Ishikawa (cell line): ENCODE measurements around the gene EML3.

Experiments used
- CEBPB ChIP-seq: IDR thresholded peaks from 2 replicates; pipeline ENCODE4 v1.6.1; 2012
- CREB1 ChIP-seq: IDR thresholded peaks from 2 replicates; pipeline ENCODE4 v1.6.1; 2012; ENCODE audit warnings: low read depth
- EGR1 ChIP-seq: IDR thresholded peaks from 2 replicates; pipeline ENCODE4 v1.6.1; 2012
- EP300 ChIP-seq: IDR thresholded peaks from 2 replicates; pipeline ENCODE4 v1.6.1; 2012; ENCODE audit warnings: borderline replicate concordance
- FOXM1 ChIP-seq: IDR thresholded peaks from 2 replicates; pipeline ENCODE4 v1.6.1; 2012; ENCODE audit warnings: low read depth, borderline replicate concordance
- NFIC ChIP-seq: IDR thresholded peaks from 2 replicates; pipeline ENCODE4 v1.6.1; 2012
- RAD21 ChIP-seq: IDR thresholded peaks from 2 replicates; pipeline ENCODE4 v1.6.1; 2012; ENCODE audit warnings: low read depth
- TAF1 ChIP-seq: IDR thresholded peaks from 2 replicates; pipeline ENCODE4 v1.6.1; 2012; ENCODE audit warnings: low read depth, mild to moderate bottlenecking
- TCF12 ChIP-seq: IDR thresholded peaks from 2 replicates; pipeline ENCODE4 v1.6.1; 2012; ENCODE audit warnings: low read depth
- TEAD4 ChIP-seq: IDR thresholded peaks from 2 replicates; pipeline ENCODE4 v1.6.1; 2012
- YY1 ChIP-seq: IDR thresholded peaks from 2 replicates; pipeline ENCODE4 v1.6.1; 2012; ENCODE audit warnings: low read depth
- ZBTB7A ChIP-seq: IDR thresholded peaks from 2 replicates; pipeline ENCODE4 v1.6.1; 2012; ENCODE audit warnings: low read depth
- TF ChIP-seq, protein P1 (sequence below): IDR thresholded peaks from 2 replicates; pipeline ENCODE4 v1.6.1; 2012; ENCODE audit warnings: low read depth, mild to moderate bottlenecking
- TF ChIP-seq, protein P2 (sequence below): IDR thresholded peaks from 2 replicates; pipeline ENCODE4 v1.6.1; 2012
- TF ChIP-seq, protein P3 (sequence below): IDR thresholded peaks from 2 replicates; pipeline ENCODE4 v1.6.1; 2012

EML3 gene

DNA sequence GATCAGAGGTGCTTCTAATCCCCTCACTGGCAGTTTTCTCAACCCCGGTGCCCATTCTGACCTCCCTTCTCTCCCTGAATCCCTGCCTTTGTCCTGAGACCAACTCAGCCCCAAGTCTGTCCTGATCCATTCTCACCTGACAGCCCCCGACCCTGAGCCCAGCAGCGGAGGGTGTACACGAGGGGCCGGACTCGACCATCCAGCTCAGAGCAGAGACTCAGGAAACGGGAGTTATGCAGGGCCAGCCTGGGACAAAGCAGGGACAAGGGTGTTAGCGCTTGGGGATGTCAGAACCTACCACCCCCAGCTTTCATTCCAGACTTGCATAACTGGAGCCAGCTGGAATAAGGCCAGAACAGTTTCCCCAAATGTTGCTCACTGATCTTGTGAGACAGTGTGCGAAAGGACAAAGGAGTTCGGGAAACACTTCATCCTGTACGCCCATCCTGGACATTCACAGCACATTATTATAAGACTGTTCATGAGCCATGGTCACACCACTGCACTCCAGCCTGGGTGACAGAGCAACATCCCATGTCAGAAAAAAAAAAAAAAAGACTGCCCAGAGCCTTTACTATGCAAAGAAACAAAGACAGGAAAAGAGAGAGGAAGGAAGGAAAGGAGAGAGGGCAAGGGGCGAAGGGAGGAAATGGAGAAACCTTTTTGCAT, 35.4 kb downstream of the EML3 start:
- TF ChIP-seq EP300 = no peak
- no peak for TF ChIP-seq TCF12
- TF ChIP-seq EGR1 = no peak
- TF ChIP-seq CREB1 = no peak
- no peak for TF ChIP-seq ZBTB7A
- TF ChIP-seq, protein P1, sequence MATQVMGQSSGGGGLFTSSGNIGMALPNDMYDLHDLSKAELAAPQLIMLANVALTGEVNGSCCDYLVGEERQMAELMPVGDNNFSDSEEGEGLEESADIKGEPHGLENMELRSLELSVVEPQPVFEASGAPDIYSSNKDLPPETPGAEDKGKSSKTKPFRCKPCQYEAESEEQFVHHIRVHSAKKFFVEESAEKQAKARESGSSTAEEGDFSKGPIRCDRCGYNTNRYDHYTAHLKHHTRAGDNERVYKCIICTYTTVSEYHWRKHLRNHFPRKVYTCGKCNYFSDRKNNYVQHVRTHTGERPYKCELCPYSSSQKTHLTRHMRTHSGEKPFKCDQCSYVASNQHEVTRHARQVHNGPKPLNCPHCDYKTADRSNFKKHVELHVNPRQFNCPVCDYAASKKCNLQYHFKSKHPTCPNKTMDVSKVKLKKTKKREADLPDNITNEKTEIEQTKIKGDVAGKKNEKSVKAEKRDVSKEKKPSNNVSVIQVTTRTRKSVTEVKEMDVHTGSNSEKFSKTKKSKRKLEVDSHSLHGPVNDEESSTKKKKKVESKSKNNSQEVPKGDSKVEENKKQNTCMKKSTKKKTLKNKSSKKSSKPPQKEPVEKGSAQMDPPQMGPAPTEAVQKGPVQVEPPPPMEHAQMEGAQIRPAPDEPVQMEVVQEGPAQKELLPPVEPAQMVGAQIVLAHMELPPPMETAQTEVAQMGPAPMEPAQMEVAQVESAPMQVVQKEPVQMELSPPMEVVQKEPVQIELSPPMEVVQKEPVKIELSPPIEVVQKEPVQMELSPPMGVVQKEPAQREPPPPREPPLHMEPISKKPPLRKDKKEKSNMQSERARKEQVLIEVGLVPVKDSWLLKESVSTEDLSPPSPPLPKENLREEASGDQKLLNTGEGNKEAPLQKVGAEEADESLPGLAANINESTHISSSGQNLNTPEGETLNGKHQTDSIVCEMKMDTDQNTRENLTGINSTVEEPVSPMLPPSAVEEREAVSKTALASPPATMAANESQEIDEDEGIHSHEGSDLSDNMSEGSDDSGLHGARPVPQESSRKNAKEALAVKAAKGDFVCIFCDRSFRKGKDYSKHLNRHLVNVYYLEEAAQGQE = no peak
- TF ChIP-seq RAD21 = no peak
- TF ChIP-seq, protein P2, sequence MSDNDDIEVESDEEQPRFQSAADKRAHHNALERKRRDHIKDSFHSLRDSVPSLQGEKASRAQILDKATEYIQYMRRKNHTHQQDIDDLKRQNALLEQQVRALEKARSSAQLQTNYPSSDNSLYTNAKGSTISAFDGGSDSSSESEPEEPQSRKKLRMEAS = no peak
- TF ChIP-seq TEAD4 = no peak
- TF ChIP-seq NFIC = no peak
- TF ChIP-seq CEBPB = no peak
- TF ChIP-seq, protein P3, sequence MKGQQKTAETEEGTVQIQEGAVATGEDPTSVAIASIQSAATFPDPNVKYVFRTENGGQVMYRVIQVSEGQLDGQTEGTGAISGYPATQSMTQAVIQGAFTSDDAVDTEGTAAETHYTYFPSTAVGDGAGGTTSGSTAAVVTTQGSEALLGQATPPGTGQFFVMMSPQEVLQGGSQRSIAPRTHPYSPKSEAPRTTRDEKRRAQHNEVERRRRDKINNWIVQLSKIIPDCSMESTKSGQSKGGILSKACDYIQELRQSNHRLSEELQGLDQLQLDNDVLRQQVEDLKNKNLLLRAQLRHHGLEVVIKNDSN = no peak
- TF ChIP-seq FOXM1 = no peak
- TF ChIP-seq YY1 = no peak
- no peak for TF ChIP-seq TAF1

DNA sequence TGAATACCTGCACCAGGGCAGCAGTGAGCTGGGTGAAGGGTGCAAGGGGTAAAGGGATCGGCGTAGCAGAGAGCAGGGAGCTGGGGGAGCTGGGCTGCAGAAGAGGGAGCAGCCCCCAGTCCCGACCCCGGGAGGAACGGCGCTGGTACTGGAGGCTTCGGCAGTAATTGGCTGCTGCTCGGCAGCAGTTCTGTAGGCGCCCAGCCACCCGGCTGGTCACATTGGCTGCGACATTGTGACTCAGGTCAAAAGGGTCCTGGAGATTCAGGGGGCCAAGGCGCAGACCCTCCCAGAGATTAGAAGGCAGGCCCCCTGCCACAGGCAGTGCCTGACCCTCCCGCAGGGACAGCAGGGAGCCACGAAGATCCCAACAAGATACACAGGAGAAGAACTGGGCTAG, 36.7 kb downstream of the EML3 start:
- TF ChIP-seq TEAD4 = no peak
- TF ChIP-seq, protein P1 = no peak
- no peak for TF ChIP-seq NFIC
- TF ChIP-seq, protein P3 = no peak
- no peak for TF ChIP-seq TCF12
- TF ChIP-seq YY1 = no peak
- TF ChIP-seq EP300 = no peak
- TF ChIP-seq CEBPB = no peak
- TF ChIP-seq CREB1 = no peak
- TF ChIP-seq ZBTB7A = no peak
- no peak for TF ChIP-seq FOXM1
- no peak for TF ChIP-seq TAF1
- no peak for TF ChIP-seq EGR1
- TF ChIP-seq RAD21 = no peak
- TF ChIP-seq, protein P2 = no peak

DNA sequence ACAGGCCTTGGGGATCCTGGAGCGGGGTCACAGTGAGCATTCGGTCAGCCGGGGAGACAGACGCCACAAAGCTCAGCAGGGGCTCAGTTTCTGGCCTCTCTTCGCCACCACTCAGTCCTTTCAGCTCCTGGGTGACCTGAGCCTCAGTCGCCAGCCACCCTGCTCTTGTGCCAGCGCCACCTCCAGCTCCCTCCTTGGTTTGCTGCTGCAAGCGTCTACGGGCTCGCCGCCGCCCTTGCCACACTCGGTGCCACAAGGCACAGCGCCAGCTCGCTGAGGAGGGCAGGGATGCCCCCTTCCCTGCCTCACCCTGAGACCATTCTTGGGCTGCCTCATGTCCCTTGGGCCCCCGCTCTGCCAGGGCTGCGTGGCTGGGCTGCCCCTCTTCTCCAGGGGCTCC, 37.4 kb downstream of the EML3 start:
- TF ChIP-seq NFIC = no peak
- no peak for TF ChIP-seq YY1
- no peak for TF ChIP-seq EP300
- no peak for TF ChIP-seq TEAD4
- TF ChIP-seq, protein P3 = no peak
- TF ChIP-seq, protein P1 = no peak
- no peak for TF ChIP-seq CEBPB
- TF ChIP-seq, protein P2 = no peak
- TF ChIP-seq RAD21 = no peak
- no peak for TF ChIP-seq FOXM1
- TF ChIP-seq ZBTB7A = no peak
- no peak for TF ChIP-seq CREB1
- no peak for TF ChIP-seq EGR1
- TF ChIP-seq TCF12 = no peak
- no peak for TF ChIP-seq TAF1
